Nephron (organoid): ENCODE results near the gene PTTG1IP.

Source experiments
- H3K27ac Mint-ChIP-seq, 3 experiments: 2 replicates each; pipeline ENCODE4 v1.8.0; 2020; ENCODE audit warnings: mixed read lengths in 3 of 3, mild to moderate bottlenecking in 2 of 3, moderate library complexity in 1 of 3
- H3K27me3 Mint-ChIP-seq: 2 replicates; pipeline ENCODE4 v1.8.0; 2021; ENCODE audit warnings: low read depth, mild to moderate bottlenecking, moderate library complexity, mixed read lengths
- H3K36me3 Mint-ChIP-seq: 2 replicates; pipeline ENCODE4 v1.8.0; 2020; ENCODE audit warnings: low read depth, mixed read lengths
- H3K4me1 Mint-ChIP-seq: 2 replicates; pipeline ENCODE4 v1.8.0; 2020; ENCODE audit warnings: mixed read lengths
- H3K4me3 Mint-ChIP-seq, 3 experiments: 2 replicates each; pipeline ENCODE4 v1.8.0; 2020; ENCODE audit warnings: mild to moderate bottlenecking in 3 of 3, mixed read lengths in 3 of 3, moderate library complexity in 2 of 3
- H3K9me3 Mint-ChIP-seq: 2 replicates; pipeline ENCODE4 v1.8.0; 2020; ENCODE audit warnings: mixed read lengths
- CTCF ChIP-seq, 3 experiments: fragments of 200-600 bp; sonication (generic); IDR thresholded peaks; one replicate each; pipeline ENCODE4 v1.5.0; 2021; ENCODE audit warnings: antibody characterized with exemption in 3 of 3; ENCODE audit not compliant: unreplicated experiment in 3 of 3

The PTTG1IP gene

GRCh38 chr21:44818640-44819011, 54.9 kb downstream of the PTTG1IP start:
- Mint-ChIP-seq H3K4me3 (peak overlapping the region; percentile 57 to 75 (median 74)), H3K36me3 (peaks cover 7% of the 10 kb centered on the region), H3K27me3 (peaks cover 6% of the 10 kb centered on the region), H3K4me1 (peaks cover 4% of the 10 kb centered on the region), H3K9me3 (peaks cover 31% of the 10 kb centered on the region), H3K27ac (no peak overlapping the region)
- TF ChIP-seq CTCF (IDR thresholded peaks at IDR 0.05; ENCODE audit: unreplicated experiment in 3 of 3) = no peak

- Mint-ChIP-seq H3K9me3 (peaks cover 25% of the 10 kb centered on the region), H3K36me3 (peaks cover 8% of the 10 kb centered on the region), H3K27me3 (peaks cover 5% of the 10 kb centered on the region), H3K4me1 (peaks cover 4% of the 10 kb centered on the region), H3K27ac (peak within 1 kb of the TSS in 1 of 3 experiments; percentile 49), H3K4me3 (peak within 1 kb of the TSS; percentile 75)
- TF ChIP-seq CTCF (IDR thresholded peaks at IDR 0.05; ENCODE audit: unreplicated experiment in 3 of 3) = no peak
Measured at GRCh38 chr21:44817914-44818639, 55.4 kb downstream of the PTTG1IP start, which contains the start of gene SUMO3. Gene SUMO3, minus strand, starts transcription at chr21:44818062. Its CDS starts 94 bp downstream, at chr21:44817968.

- Mint-ChIP-seq H3K36me3 (peaks cover 12% of the 10 kb centered on the region), H3K27me3 (peaks cover 5% of the 10 kb centered on the region), H3K27ac (no peak overlapping the region), H3K9me3 (peaks cover 19% of the 10 kb centered on the region), H3K4me3 (peak overlapping the region; percentile 68 to 75 (median 75)), H3K4me1 (peaks cover 4% of the 10 kb centered on the region)
- no peak for TF ChIP-seq CTCF (IDR thresholded peaks at IDR 0.05; ENCODE audit: unreplicated experiment in 3 of 3)
Measured at GRCh38 chr21:44817506-44817880, 56.0 kb downstream of the PTTG1IP start.

GRCh38 chr21:44816761-44817505, 56.6 kb downstream of the PTTG1IP start:
- Mint-ChIP-seq H3K36me3 (peaks cover 14% of the 10 kb centered on the region), H3K27ac (peak overlapping the region; percentile 32 to 88 (median 67)), H3K4me3 (peak overlapping the region; percentile 85 to 93 (median 90)), H3K4me1 (peaks cover 4% of the 10 kb centered on the region), H3K27me3 (peaks cover 5% of the 10 kb centered on the region), H3K9me3 (peaks cover 14% of the 10 kb centered on the region)
- no peak for TF ChIP-seq CTCF (IDR thresholded peaks at IDR 0.05; ENCODE audit: unreplicated experiment in 3 of 3)

- Mint-ChIP-seq H3K4me3 (peak overlapping the region; percentile 85 to 93 (median 90)), H3K9me3 (peaks cover 11% of the 10 kb centered on the region), H3K27me3 (peaks cover 5% of the 10 kb centered on the region), H3K36me3 (peaks cover 19% of the 10 kb centered on the region), H3K4me1 (peaks cover 4% of the 10 kb centered on the region), H3K27ac (peak overlapping the region; percentile 55 to 88 (median 67))
- no peak for TF ChIP-seq CTCF (IDR thresholded peaks at IDR 0.05; ENCODE audit: unreplicated experiment in 3 of 3)
Measured at GRCh38 chr21:44815852-44816628, 57.5 kb downstream of the PTTG1IP start.
